ENCODE measurements around the gene EIF4B.

GRCh38 chr12:53045696-53046045 is 39.4 kb downstream of the EIF4B start:
- no peak for TF ChIP-seq CTCF (IDR thresholded peaks at IDR 0.05)
- TF ChIP-seq EZH2 (IDR thresholded peaks at IDR 0.05; ENCODE audit: borderline replicate concordance, insufficient read depth, low read depth, low read length, poor library complexity, severe bottlenecking) = no peak
